Measurements from ENCODE around the gene ADAM19. TPM values are rescaled to one million over a fixed set of nuclear protein-coding genes. Genes with fewer than 3 reads are reported as not detected.

Gene ADAM19
- total RNA-seq, 1 donor from 2014 or later: 232 TPM

- Mint-ChIP-seq H3K9me3 (no peaks in the 10 kb centered on the region), H3K4me1 (peaks cover 71% of the 10 kb centered on the region), H3K27me3 (no peaks in the 10 kb centered on the region), H3K27ac (peak overlapping the region; percentile 51), H3K4me3 (peak overlapping the region; percentile 45), H3K36me3 (ENCODE audit: low read depth) (peaks cover 58% of the 10 kb centered on the region)
- no peak for DNase-seq
- intact Hi-C loops (cut with micrococcal nuclease): loop anchor here (2.0 kb wide), 1 partner anchor 20 kb away; no protein-coding TSS in a partner anchor
These were observed 37.3 kb downstream of the ADAM19 start for GRCh38 chr5:157538311-157538710.

- DNase-seq: no peak
- H3K27me3 Mint-ChIP-seq: no peaks in the 10 kb centered on the region
- H3K4me1 Mint-ChIP-seq: peaks cover 63% of the 10 kb centered on the region
- H3K4me3 Mint-ChIP-seq: no peak overlapping the region
- peak overlapping the region; percentile 68 for H3K27ac Mint-ChIP-seq
- H3K9me3 Mint-ChIP-seq: no peaks in the 10 kb centered on the region
- peaks cover 80% of the 10 kb centered on the region for H3K36me3 Mint-ChIP-seq (ENCODE audit: low read depth)
- intact Hi-C loops (cut with micrococcal nuclease): no loop called here
These were observed 40.3 kb downstream of the ADAM19 start for GRCh38 chr5:157535042-157535865.

- intact Hi-C loops (cut with micrococcal nuclease): no loop called here
- Mint-ChIP-seq H3K4me1 (peaks cover 65% of the 10 kb centered on the region), H3K9me3 (no peaks in the 10 kb centered on the region), H3K4me3 (no peak overlapping the region), H3K27ac (peak overlapping the region; percentile 20), H3K36me3 (ENCODE audit: low read depth) (peaks cover 92% of the 10 kb centered on the region), H3K27me3 (no peaks in the 10 kb centered on the region)
- DNase-seq: no peak
These were observed 42.5 kb downstream of the ADAM19 start for GRCh38 chr5:157533011-157533481.

- H3K27me3 Mint-ChIP-seq: no peaks in the 10 kb centered on the region
- no peaks in the 10 kb centered on the region for H3K9me3 Mint-ChIP-seq
- DNase-seq: no peak
- peaks cover 69% of the 10 kb centered on the region for H3K4me1 Mint-ChIP-seq
- no peak overlapping the region for H3K4me3 Mint-ChIP-seq
- H3K36me3 Mint-ChIP-seq (ENCODE audit: low read depth): peaks cover 93% of the 10 kb centered on the region
- intact Hi-C loops (cut with micrococcal nuclease): no loop called here
- peak overlapping the region; percentile 30 for H3K27ac Mint-ChIP-seq
These were observed 43.6 kb downstream of the ADAM19 start for GRCh38 chr5:157532022-157532421.

- H3K9me3 Mint-ChIP-seq: no peaks in the 10 kb centered on the region
- H3K4me3 Mint-ChIP-seq: no peak overlapping the region
- H3K27me3 Mint-ChIP-seq: no peaks in the 10 kb centered on the region
- DNase-seq: no peak
- H3K4me1 Mint-ChIP-seq: peaks cover 71% of the 10 kb centered on the region
- peaks cover 86% of the 10 kb centered on the region for H3K36me3 Mint-ChIP-seq (ENCODE audit: low read depth)
- intact Hi-C loops (cut with micrococcal nuclease): no loop called here
- peak overlapping the region; percentile 75 for H3K27ac Mint-ChIP-seq
These were observed 45.2 kb downstream of the ADAM19 start for GRCh38 chr5:157530226-157530972.

GRCh38 chr5:157529002-157529401, 46.6 kb downstream of the ADAM19 start:
- Mint-ChIP-seq H3K36me3 (ENCODE audit: low read depth) (peaks cover 82% of the 10 kb centered on the region), H3K4me1 (peaks cover 62% of the 10 kb centered on the region)
- intact Hi-C loops (cut with micrococcal nuclease): no loop called here

GRCh38 chr5:157528036-157528632, 47.4 kb downstream of the ADAM19 start:
- no peak for DNase-seq

More at GRCh38 chr5:157529002-157529401, 46.6 kb downstream of the ADAM19 start:
- Mint-ChIP-seq H3K27ac (peak overlapping the region; percentile 75), H3K4me3 (no peak overlapping the region), H3K27me3 (no peaks in the 10 kb centered on the region), H3K9me3 (no peaks in the 10 kb centered on the region)
- DNase-seq: no peak

GRCh38 chr5:157524887-157525286, 50.7 kb downstream of the ADAM19 start:
- Mint-ChIP-seq H3K27me3 (no peaks in the 10 kb centered on the region), H3K36me3 (ENCODE audit: low read depth) (peaks cover 75% of the 10 kb centered on the region), H3K4me1 (peaks cover 65% of the 10 kb centered on the region), H3K27ac (peak overlapping the region; percentile 34), H3K4me3 (no peak overlapping the region), H3K9me3 (no peaks in the 10 kb centered on the region)
- intact Hi-C loops (cut with micrococcal nuclease): no loop called here
- no peak for DNase-seq

More at GRCh38 chr5:157528036-157528632, 47.4 kb downstream of the ADAM19 start:
- Mint-ChIP-seq H3K4me3 (no peak overlapping the region), H3K27ac (peak overlapping the region; percentile 63), H3K36me3 (ENCODE audit: low read depth) (peaks cover 86% of the 10 kb centered on the region), H3K9me3 (no peaks in the 10 kb centered on the region), H3K4me1 (peaks cover 68% of the 10 kb centered on the region), H3K27me3 (no peaks in the 10 kb centered on the region)
- intact Hi-C loops (cut with micrococcal nuclease): no loop called here

- no peak overlapping the region for H3K4me3 Mint-ChIP-seq
- no peak for DNase-seq
- H3K36me3 Mint-ChIP-seq (ENCODE audit: low read depth): peaks cover 72% of the 10 kb centered on the region
- H3K4me1 Mint-ChIP-seq: peaks cover 61% of the 10 kb centered on the region
- H3K27me3 Mint-ChIP-seq: no peaks in the 10 kb centered on the region
- intact Hi-C loops (cut with micrococcal nuclease): no loop called here
- no peaks in the 10 kb centered on the region for H3K9me3 Mint-ChIP-seq
- H3K27ac Mint-ChIP-seq: no peak overlapping the region
These were observed 51.6 kb downstream of the ADAM19 start for GRCh38 chr5:157523976-157524375.

- Mint-ChIP-seq H3K9me3 (no peaks in the 10 kb centered on the region), H3K36me3 (ENCODE audit: low read depth) (peaks cover 65% of the 10 kb centered on the region), H3K27me3 (no peaks in the 10 kb centered on the region), H3K4me1 (peaks cover 55% of the 10 kb centered on the region), H3K4me3 (no peak overlapping the region), H3K27ac (peak overlapping the region; percentile 17)
- intact Hi-C loops (cut with micrococcal nuclease): no loop called here
- no peak for DNase-seq
These were observed 53.9 kb downstream of the ADAM19 start for GRCh38 chr5:157521704-157522029.

- Mint-ChIP-seq H3K27me3 (no peaks in the 10 kb centered on the region), H3K27ac (peak overlapping the region; percentile 17), H3K4me1 (peaks cover 61% of the 10 kb centered on the region), H3K9me3 (no peaks in the 10 kb centered on the region), H3K36me3 (ENCODE audit: low read depth) (peaks cover 65% of the 10 kb centered on the region), H3K4me3 (no peak overlapping the region)
- DNase-seq: no peak
- intact Hi-C loops (cut with micrococcal nuclease): no loop called here
These were observed 54.5 kb downstream of the ADAM19 start for GRCh38 chr5:157520911-157521703.

GRCh38 chr5:157519579-157520253, 55.9 kb downstream of the ADAM19 start:
- Mint-ChIP-seq H3K4me1 (peaks cover 63% of the 10 kb centered on the region), H3K36me3 (ENCODE audit: low read depth) (peaks cover 64% of the 10 kb centered on the region), H3K27me3 (no peaks in the 10 kb centered on the region), H3K9me3 (no peaks in the 10 kb centered on the region), H3K4me3 (no peak overlapping the region), H3K27ac (peak overlapping the region; percentile 41)
- intact Hi-C loops (cut with micrococcal nuclease): loop anchor here (2.0 to 5.0 kb wide), 2 partner anchors 19 to 198 kb away; no protein-coding TSS in a partner anchor
- no peak for DNase-seq

GRCh38 chr5:157518963-157519362, 56.6 kb downstream of the ADAM19 start:
- Mint-ChIP-seq H3K4me3 (no peak overlapping the region), H3K27me3 (no peaks in the 10 kb centered on the region), H3K27ac (peak overlapping the region; percentile 51), H3K9me3 (no peaks in the 10 kb centered on the region), H3K4me1 (peaks cover 61% of the 10 kb centered on the region), H3K36me3 (ENCODE audit: low read depth) (peaks cover 64% of the 10 kb centered on the region)
- DNase-seq: peak; percentile 76
- intact Hi-C loops (cut with micrococcal nuclease): loop anchor here (2.0 to 5.0 kb wide), 2 partner anchors 20 to 198 kb away; no protein-coding TSS in a partner anchor

Measured in activated CD4-positive, alpha-beta T cell treated with anti-CD3 and anti-CD28 coated beads, Interleukin-2, amount 10 ng/mL, durations not matched to agents 24 days and 14 days (primary cell).